ENCODE results near the gene HRAS.

- TF ChIP-seq CTCF (IDR thresholded peaks at IDR 0.05) (no peak), EZH2 (IDR thresholded peaks at IDR 0.05; ENCODE audit: borderline replicate concordance, insufficient read depth, low read depth, low read length, poor library complexity, severe bottlenecking) (no peak)
Measured at GRCh38 chr11:576811-577610, 41.6 kb upstream of the HRAS start.

Data from B cell (primary cell).